GM08714 (cell line): ENCODE measurements around the gene RNF150.

Experiments
- H3K4me3 ChIP-seq: fragments of 200-500 bp; sonication (Bioruptor generic); 2 replicates; pipeline ENCODE4 v1.5.1; 2014; ENCODE audit warnings: mild to moderate bottlenecking, low read length, inconsistent platforms
- ZNF274 ChIP-seq: IDR thresholded peaks from 2 replicates; pipeline ENCODE4 v1.6.1; 2012; ENCODE audit warnings: mild to moderate bottlenecking, low read depth, low read length

RNF150 gene

DNA sequence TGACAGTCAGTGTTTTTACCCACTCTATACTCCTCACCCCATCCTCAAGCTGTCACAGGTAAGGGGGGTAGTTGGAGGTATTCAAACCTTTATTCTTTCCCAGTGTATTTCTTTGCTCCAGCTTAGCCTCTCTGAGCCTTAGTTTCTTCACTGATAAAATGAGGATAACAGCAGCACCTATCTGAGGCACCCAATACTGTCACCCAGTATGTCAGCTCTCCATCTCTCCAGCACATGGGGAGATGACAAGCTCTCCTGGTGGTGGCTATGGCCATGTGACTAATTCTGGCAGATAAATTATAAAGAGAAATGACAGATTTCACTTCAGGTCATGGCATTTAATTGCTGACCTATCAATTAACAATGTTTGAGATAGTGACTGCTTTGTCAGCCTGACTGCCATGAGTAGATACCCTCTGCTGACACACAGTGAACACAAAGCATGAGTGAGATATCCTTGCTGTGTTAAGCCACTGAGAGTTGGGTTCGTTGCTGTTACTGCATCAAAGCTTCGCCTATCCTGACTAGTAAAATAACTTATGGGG lies 200.7 kb downstream of the RNF150 start:
- no peak for TF ChIP-seq ZNF274
- no peak overlapping the region for H3K4me3 ChIP-seq

DNA sequence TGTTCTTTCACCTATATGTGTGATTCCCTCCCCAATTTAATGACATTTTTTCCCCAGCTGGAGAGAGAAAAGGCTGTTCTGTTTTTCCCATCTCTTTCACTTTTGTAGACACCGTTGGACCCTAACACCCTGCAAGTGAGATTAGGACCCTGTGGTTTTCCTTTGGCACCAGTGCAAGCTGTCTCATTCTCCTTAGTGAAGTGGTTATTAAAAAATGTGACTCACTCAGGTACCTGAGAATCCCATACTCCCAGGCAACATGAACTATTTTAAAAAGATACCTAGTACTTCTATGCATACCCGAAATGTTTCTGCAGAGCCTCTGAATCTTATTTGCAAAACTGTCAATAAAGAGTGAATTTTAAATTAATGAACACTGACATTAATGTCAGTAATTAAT lies 201.4 kb downstream of the RNF150 start:
- no peak for TF ChIP-seq ZNF274
- H3K4me3 ChIP-seq, result no peak overlapping the region

DNA sequence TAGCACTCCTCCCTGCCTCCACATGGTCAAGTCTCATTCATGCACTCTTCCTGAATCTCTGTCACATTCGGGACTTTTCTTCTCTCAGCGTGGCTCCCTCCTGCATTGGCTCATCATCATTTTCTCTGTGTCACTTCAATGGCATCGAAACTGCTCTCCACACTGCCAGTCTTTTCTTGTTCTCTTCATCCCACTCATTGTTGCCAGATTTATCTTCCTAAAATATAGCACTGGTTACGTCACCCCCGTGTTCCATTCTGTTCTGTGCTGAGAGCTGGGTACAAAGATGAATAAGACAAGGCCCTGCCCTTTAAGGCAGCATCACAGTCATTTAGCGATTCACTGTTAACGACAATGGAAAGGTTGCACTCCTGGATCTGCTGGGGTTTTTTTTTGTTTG lies 202.7 kb downstream of the RNF150 start:
- no peak overlapping the region for H3K4me3 ChIP-seq
- no peak for TF ChIP-seq ZNF274

DNA sequence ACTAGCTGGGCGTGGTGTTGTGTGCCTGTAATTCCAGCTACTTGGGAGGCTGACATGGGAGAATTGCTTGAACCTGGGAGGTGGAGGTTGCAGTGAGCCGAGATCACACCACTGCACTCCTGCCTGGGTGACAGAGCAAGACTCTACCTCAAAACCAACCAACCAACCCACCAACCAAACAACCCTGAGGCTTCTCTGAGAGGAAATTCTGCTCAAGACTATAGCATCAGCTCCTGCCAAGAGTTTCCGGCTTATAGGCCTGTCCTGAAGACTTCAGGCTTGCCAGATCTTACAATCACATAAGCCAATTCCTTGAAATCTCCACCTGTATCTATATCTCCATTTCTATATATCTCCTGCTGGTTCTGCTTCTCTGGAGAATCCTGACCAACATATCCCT lies 203.3 kb downstream of the RNF150 start:
- no peak overlapping the region for H3K4me3 ChIP-seq
- TF ChIP-seq ZNF274, result no peak

DNA sequence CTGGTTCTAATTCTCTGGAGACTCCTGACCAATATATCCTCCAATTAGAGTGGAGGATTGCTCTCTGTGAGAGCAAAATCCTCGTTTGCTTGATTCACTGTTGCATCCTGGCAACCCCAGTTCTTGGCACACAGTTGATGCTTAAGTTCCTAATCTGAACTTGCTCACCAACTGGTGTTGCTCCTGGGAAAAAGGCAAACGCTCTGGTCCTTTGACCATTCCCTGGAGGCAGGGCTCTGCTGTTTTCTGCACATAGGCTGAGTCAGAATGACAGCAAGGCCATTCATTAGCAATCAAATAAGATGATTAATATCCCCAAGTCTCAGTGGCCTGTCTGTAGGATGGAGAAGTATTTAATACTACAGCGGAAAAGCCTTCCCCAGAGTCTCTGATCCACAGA lies 204.4 kb downstream of the RNF150 start:
- no peak overlapping the region for H3K4me3 ChIP-seq
- no peak for TF ChIP-seq ZNF274

DNA sequence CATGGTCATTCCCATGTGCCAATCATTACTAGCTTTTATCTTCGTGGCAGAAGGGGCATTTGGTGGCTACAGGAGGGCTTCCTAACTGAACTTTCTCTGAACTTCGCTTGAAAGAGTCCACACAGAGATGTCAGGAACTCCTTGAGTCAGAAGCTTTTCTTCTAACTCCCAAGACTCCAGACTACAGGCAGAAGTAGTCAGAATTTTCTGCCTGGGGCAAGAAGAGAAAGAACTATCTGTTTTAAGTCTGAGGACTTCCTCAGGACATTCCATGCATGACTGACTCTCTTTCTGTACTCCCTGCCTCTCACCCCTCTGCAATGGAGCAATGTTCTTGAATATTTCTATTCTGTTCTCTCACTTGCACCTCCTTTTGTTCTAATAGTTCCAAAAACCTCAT lies 206.6 kb downstream of the RNF150 start:
- H3K4me3 ChIP-seq, result no peak overlapping the region
- TF ChIP-seq ZNF274, result no peak

DNA sequence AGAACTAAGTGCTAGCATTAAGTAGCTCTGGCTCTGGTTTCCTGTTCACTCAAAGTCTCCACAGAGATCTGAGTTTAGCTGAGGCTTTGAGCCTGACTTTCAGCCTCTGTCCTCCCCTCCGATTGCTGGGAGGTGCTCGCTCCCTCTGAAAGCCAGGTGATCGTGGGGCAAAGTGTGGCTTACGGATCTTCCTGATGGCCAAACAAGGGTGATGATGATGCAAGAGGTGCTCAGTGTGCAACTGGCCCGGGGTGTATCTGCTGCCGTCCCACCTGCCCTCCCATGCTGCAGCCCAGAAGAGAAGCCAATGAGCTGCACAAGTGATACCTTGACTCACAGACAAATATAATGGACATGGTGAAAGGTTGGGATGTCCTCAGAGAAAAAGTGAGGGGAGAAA lies 207.9 kb downstream of the RNF150 start:
- no peak for TF ChIP-seq ZNF274
- H3K4me3 ChIP-seq, result no peak overlapping the region

GRCh38 chr4:140924761-140925392 lies 208.4 kb downstream of the RNF150 start:
- no peak overlapping the region for H3K4me3 ChIP-seq
- TF ChIP-seq ZNF274, result no peak

DNA sequence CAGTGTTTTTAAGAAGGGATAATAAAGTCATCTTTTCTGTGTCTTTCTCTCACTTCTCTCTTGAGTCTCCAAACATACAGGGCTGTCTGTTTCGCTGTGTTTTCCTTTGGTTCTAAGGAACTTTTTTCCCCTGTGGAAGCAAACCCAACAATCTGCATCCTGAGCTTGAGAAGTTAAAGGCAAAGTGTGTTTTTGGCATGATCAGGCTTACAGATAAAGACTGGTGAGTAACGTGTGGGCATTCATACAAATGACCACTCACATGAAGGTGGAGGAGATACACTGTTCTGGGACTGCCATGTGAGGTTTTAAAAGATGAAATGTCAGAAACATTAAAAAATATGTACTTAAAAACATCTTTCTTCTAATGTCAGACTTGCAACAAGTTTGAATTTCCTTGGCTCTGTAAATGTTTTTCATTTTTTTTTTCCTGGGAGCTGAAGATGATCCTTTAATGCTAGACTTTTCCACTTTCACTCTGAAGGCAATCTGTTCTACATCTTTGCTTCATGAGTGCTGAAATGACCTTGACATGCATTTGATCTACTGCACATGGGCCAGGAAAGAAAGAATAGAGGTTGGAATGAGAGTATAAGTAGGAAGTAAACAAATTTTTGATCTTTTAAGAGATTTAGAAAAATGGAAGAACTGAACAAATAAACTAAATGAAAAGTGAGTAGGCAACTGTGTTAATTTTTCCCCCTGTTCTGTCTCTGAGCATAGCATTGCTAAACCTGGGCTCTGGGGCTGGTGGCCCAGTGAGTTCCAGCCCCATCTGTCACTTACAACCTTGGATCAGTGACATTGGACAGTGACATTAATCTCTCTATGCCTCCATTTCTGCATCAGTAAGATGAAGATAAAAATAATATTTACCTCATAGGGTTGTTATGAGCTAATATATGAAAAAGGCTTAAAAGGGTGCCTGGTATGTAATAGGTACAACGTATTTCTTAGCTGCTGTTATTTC lies 226.0 kb downstream of the RNF150 start:
- H3K4me3 ChIP-seq, result no peak overlapping the region
- no peak for TF ChIP-seq ZNF274

DNA sequence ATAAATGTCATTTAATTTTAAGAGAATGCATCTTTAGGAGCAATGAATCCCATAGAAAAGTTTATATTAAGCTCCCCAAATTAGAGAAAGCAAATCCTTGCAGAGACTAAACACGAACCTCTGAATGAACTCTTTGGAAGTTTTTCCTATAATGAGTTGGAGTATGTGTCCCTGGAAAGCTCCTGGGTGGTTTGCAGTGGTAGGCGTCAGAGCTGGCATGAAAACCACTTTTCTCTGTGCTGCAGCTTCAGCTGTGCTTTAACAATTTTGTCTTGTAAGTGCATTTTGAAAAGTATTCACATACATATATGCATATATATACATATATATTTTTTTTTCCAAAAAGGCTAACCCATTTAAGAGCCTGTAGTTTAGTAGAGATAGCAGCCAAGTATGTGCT lies 228.4 kb downstream of the RNF150 start:
- no peak for TF ChIP-seq ZNF274
- H3K4me3 ChIP-seq, result no peak overlapping the region

GRCh38 chr4:140903522-140904475 lies 229.5 kb downstream of the RNF150 start:
- no peak for TF ChIP-seq ZNF274
- H3K4me3 ChIP-seq, result no peak overlapping the region

GRCh38 chr4:140901736-140902336 lies 231.4 kb downstream of the RNF150 start:
- no peak for TF ChIP-seq ZNF274

DNA sequence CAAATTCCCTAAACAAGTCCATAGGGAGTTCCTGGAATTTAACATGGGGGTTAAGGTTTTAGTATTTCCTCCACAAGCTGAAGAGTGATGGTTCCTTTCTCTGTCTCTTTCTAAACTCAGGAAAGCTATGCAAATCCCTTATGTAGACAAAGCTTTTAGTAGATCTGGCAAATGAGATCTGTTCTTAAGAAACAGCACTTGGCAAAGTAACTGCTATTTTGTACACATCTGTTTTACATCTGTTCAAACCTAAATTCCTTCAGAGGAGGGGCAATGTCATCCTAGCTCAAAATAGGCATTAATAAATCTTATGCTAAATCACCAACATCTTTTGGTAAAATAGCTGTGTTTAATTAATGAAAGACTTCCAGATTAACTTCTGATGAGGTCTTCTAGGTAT lies 239.3 kb downstream of the RNF150 start:
- no peak overlapping the region for H3K4me3 ChIP-seq
- TF ChIP-seq ZNF274, result no peak

More at GRCh38 chr4:140901736-140902336, 231.4 kb downstream of the RNF150 start:
- no peak overlapping the region for H3K4me3 ChIP-seq
